Measurements from ENCODE around the gene PRR30.
A peak's percentile ranks its signal among the peaks of the same experiment; 100 is the strongest.

Gene PRR30

DNA sequence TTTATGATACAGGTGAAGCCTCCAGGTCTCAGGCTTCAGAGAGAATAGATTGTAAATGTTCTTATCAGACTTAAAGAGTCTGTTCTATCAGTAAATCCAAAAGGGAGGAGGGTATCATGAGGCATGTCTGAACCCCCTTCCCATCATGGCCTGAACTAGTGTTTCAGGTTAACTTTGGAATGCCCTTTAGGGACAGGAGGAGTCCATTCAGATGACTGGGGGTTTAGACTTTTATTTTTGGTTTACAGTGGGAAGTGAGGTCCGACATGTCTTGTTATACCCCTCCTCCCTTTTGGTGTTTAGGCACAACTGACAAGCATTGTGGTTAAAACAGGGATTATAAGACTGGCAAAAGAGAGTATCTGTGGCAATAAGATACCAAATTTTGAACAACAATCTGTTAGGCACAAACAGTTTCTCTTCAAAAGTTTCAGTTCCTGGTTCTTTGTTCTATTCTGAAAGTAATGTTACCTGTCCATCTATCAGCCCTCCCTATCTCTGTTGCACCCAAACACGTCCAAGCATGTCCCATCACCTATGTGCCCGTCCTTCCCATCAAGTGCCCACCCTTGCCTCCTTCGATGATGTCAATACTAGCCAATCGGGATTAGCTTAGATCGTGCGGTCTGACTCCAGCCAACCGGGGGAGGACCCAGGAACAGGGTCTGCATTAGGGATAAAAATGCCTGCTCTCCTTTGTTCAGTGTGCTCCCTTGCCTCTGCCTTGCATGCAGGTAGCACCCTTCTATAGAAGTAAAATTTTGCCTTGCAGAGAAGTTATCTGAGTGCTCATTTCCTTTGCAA is 26.0 kb upstream of the PRR30 start:
- ATAC-seq (replicated peaks) (peak; percentile 62 to 69), DNase-seq (no peak)
- H3K4me3 Mint-ChIP-seq: no peak overlapping the region
- H3K27me3 Mint-ChIP-seq: no peaks in the 10 kb centered on the region
- no peaks in the 10 kb centered on the region for H3K9me3 Mint-ChIP-seq
- peak overlapping the region; percentile 20 for H3K27ac Mint-ChIP-seq
- H3K4me1 Mint-ChIP-seq: peaks cover 11 to 31% of the 10 kb centered on the region in 2 donors
- H3K36me3 Mint-ChIP-seq: no peaks in the 10 kb centered on the region

DNA sequence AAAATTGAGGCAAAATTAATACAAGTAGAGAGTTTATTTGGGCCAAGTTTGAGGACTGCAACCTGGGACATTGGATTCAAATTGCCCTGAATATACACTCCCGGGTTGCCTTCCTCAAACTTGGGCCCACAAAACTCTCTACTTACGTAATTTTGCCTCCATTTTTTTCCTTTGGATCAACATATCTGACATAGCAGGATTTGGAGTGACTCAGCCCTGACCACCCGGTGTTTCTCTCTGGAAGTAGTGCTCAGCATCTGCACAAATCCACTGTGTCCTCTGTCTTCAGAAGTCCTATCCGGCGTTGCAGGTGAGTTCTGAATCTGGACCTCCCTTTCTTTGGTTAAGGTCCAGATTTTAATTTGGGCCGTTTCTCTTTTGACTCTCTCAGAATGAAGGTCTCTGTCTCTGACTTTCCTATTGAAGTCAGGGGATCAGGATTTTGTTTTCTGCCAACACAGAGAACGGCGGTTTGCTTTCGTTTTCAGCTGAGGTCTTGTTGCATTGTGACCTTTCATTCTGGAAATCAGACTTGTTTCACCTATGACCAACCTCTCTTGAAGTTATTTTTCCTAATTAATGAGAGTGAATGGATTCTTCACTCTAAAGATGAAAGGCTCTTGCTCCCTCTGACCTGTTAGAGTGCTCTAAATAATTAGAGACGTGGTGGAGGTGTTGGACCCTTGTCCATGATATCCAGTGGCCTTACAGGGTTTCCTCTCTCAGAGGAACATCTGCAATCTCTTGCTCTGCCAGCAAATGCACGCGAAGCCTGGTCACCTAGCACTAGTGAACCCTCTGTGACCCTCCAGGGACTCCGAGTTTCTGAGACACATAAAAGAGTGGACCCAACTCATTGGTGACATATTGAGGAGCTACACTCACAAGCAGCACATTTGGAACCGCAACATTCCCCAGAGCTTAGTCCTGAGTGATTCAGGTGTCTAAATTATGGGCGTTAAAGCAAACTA is 23.2 kb upstream of the PRR30 start:
- Mint-ChIP-seq H3K4me3 (no peak overlapping the region), H3K27ac (no peak overlapping the region), H3K36me3 (no peaks in the 10 kb centered on the region), H3K27me3 (peaks cover 4 to 9% of the 10 kb centered on the region in 2 donors), H3K4me1 (peaks cover 11 to 25% of the 10 kb centered on the region in 2 donors), H3K9me3 (no peaks in the 10 kb centered on the region)
- ATAC-seq (replicated peaks) (no peak), DNase-seq (no peak)

DNA sequence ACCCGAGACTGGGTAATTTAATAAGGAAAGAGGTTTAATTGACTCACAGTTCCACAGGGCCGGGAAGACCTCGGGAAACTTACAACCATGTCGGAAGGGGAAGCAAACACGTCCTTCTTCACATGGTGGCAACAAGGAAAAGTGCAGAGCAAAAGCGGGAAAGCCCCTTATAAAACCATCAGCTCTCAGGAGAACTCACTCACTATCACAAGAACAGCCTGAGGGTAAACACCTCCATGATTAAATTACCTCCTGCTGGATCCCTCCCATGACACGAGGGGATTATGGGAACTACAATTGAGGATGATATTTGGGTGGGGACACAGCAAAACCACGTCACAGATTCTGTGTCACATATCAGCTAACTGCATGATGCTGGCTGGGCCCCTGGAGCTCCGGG is 21.0 kb upstream of the PRR30 start:
- no peaks in the 10 kb centered on the region for H3K9me3 Mint-ChIP-seq

DNA sequence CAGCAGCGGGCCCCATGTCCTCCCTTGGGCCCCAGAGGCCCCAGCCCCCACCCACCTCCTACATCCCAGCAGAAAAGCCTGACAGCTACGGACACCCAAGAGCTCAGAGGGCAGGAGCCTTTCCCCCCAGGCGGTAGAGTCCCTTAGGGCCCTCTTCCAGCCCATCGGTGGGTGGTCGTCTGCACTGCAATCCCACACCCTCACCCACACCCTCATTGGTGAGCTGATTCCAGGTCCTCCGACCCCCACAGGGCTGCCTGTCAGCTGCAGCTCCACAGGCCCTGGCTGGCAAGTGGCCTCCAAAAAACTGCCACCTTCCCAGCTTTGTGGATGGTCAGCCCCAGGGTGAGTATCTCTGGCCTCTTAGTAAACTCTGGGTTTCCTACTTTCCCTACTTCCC is 20.1 kb upstream of the PRR30 start:
- Mint-ChIP-seq H3K4me3 (no peak overlapping the region), H3K27me3 (peaks cover 4 to 9% of the 10 kb centered on the region in 2 donors), H3K9me3 (no peaks in the 10 kb centered on the region), H3K36me3 (no peaks in the 10 kb centered on the region), H3K4me1 (peaks cover 2 to 11% of the 10 kb centered on the region in 2 donors), H3K27ac (no peak overlapping the region)
- DNase-seq: no peak
- ATAC-seq (replicated peaks): no peak

More for the DNA sequence above, 21.0 kb upstream of the PRR30 start:
- Mint-ChIP-seq H3K27me3 (peaks cover 4 to 9% of the 10 kb centered on the region in 2 donors), H3K4me3 (peak overlapping the region in 1 of 2 donors; percentile 21), H3K4me1 (peaks cover 8 to 21% of the 10 kb centered on the region in 2 donors), H3K27ac (no peak overlapping the region), H3K36me3 (no peaks in the 10 kb centered on the region)
- ATAC-seq (replicated peaks) (no peak), DNase-seq (no peak)

DNA sequence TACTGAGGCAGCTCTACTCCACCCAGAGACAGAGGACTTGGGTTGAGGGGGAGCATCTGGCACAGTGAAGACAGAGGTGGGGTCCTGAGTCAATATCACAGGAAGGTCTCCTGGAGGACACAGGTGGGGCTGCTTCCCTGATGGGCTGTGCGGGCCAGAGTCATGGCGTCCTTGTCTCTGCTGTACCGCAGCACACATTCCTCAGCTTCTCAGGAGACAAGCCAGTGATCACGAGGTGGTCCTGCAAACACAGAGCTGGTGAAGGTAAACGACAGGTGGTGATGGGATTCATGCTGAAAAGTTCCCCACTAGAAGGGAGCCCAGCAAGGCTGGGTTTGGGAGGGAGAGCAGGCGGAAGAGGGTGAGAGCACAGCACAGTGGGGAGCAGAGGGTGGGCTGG is 19.3 kb upstream of the PRR30 start:
- no peak for ATAC-seq (replicated peaks)
- no peak overlapping the region for H3K4me3 Mint-ChIP-seq
- no peak overlapping the region for H3K27ac Mint-ChIP-seq
- no peaks in the 10 kb centered on the region for H3K36me3 Mint-ChIP-seq
- no peak for DNase-seq
- peaks cover under 1 to 6% of the 10 kb centered on the region in 2 donors for H3K4me1 Mint-ChIP-seq
- peaks cover 4 to 9% of the 10 kb centered on the region in 2 donors for H3K27me3 Mint-ChIP-seq
- H3K9me3 Mint-ChIP-seq: no peaks in the 10 kb centered on the region

DNA sequence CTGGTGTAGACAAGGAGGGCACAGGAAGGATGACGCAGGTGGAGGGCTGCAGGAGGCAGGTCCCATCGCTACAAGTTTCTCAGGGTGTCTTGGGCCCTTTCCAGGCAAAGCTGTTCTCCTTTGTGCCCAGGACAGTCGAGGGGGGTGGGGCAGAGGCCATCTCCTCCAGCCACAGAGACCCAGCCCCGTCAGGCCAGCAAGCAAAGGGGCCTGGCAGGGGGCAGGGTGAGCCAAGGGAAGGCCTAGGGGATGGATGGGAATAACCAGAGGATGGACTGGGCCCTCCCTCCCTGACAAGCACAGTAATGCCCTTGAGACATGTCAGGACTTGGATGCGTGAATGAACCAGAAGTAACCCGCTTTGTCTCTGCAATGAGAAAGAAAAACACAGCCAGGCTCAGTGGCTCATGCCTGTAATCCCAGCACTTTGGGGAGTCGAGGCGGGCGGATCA is 15.9 kb upstream of the PRR30 start:
- Mint-ChIP-seq H3K4me3 (no peak overlapping the region), H3K9me3 (no peaks in the 10 kb centered on the region), H3K27ac (no peak overlapping the region), H3K27me3 (peaks cover 4 to 14% of the 10 kb centered on the region in 2 donors), H3K4me1 (peaks cover 7 to 9% of the 10 kb centered on the region in 2 donors), H3K36me3 (no peaks in the 10 kb centered on the region)
- DNase-seq: no peak
- ATAC-seq (replicated peaks): no peak

DNA sequence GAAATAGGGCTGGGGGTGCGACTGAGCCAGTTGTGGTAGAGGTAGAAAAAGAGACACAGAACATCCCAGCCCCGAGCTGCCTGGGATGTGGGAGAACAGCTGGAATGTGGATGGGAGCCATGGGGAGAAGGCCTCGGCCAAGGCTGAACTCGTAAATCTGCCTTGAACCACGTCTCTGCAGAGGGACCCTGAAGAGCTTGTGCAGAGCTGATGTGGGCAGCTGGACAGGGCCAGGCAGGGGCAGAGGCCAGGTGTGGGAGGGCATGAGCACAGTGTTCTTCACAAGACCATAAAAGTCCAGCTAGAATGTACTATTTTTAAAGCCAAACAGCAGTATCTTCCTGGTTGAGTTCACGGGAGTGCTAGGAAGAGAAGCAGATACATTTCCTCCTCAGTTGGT is 15.3 kb upstream of the PRR30 start:
- Mint-ChIP-seq H3K27me3 (peaks cover 4 to 14% of the 10 kb centered on the region in 2 donors), H3K27ac (no peak overlapping the region), H3K36me3 (no peaks in the 10 kb centered on the region), H3K4me1 (peaks cover 7 to 9% of the 10 kb centered on the region in 2 donors), H3K9me3 (no peaks in the 10 kb centered on the region), H3K4me3 (no peak overlapping the region)
- DNase-seq (no peak), ATAC-seq (replicated peaks) (no peak)

DNA sequence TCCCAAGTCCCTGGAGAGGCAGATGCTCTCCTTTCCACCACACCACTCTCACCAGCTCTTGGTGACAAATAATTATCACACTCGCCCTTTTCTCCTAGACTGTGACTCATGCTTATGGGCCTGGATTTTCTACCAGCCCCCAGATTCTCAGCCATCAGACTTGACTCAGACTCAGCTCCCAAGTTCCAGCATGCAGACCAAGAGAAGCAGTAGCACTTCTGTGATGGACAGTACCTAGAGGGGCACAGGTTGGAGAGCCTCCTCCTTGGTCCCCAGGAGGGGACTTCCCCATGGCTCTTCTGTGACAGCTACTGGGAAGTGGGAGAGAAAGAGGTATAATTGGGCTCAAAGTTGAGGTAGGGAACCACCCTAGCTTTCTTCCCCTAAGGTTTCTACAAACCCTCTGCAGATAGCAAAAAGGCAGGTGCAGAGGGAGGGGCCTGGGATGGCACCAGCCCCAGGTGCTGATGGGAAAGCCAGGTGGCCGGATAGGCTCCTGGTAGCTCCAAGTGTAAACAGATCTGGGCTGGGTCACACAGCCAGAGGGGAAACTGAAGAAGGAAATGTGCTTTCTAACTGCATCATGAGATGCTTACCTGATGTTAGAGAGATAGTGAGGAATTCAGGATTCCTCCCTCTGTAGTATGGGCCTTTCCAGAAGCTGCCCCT is 13.7 kb upstream of the PRR30 start:
- H3K27me3 Mint-ChIP-seq: peaks cover 6 to 9% of the 10 kb centered on the region in 2 donors
- H3K27ac Mint-ChIP-seq: no peak overlapping the region

DNA sequence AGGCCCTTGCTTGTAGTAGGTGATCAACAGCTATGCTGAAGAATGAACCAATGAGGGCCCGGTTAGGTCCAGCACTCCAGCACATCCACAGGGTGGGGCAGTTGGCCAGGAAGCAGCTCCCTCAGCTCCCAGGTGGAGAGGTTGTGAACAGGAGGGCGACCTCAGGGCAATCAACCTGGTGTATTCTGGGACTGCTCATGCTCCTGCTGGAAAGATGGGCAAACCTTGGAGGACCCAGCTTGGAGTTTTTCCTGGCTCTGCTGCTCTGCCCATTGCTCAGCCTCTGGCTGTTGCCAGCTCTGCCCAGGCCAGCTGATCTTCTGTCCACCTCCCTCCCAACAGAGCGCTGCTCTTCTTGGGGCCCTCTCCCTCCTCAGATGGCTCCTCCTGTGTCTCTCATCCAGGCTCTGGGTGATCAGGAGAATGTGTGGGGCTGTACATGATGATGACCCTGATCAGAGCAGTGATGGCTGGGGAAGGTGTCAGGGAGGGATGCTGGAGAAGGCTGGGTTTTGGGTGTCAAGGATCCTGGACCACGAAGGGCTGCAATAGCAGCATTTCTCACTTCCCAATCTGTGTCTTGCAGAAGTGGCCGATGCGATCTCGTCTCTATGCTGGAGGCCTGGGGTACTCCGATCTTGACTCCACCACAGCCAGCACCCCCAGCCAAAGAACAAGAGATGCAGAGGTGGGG is 13.0 kb upstream of the PRR30 start:
- Mint-ChIP-seq H3K9me3 (no peaks in the 10 kb centered on the region), H3K27ac (no peak overlapping the region), H3K4me3 (no peak overlapping the region), H3K36me3 (no peaks in the 10 kb centered on the region), H3K27me3 (peaks cover 8 to 13% of the 10 kb centered on the region in 2 donors), H3K4me1 (peaks cover 7 to 9% of the 10 kb centered on the region in 2 donors)
- peak in 1 of 2 donors; percentile 5 for ATAC-seq (replicated peaks)
- no peak for DNase-seq

More for the DNA sequence above, 13.7 kb upstream of the PRR30 start:
- H3K4me1 Mint-ChIP-seq: peaks cover 7 to 9% of the 10 kb centered on the region in 2 donors
- DNase-seq: no peak
- no peak overlapping the region for H3K4me3 Mint-ChIP-seq
- H3K9me3 Mint-ChIP-seq: no peaks in the 10 kb centered on the region
- no peaks in the 10 kb centered on the region for H3K36me3 Mint-ChIP-seq
- ATAC-seq (replicated peaks): peak; percentile 38 to 64

DNA sequence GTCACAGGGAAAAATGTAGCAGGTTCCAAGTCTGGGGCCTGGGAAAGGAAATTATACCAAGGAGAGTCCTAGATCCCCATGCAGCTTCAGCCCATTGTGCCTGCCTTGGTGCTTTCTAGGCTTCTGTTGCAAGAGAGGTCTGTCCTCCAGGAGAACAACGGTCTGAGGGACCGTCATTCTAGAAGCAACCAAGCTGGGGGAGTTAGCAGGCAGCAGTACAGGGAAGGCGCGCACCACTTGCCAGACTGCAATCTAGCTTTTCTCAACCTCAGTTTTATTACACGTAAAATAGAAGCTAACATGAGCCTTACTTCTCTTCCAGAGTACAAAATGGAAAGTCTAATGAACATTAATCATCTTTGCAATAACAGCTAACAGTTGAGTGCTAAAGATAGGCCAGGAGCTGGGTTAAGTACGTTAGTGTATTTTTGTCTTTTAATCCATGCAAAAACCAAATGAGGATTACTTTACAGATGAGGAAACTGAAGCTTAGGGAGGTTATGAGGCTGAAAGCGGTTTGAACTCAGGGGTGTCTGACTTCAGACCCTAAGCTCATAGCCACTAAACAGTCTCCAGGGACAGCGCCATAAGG is 11.5 kb upstream of the PRR30 start:
- no peaks in the 10 kb centered on the region for H3K36me3 Mint-ChIP-seq
- DNase-seq (no peak), ATAC-seq (replicated peaks) (no peak)
- H3K27ac Mint-ChIP-seq: no peak overlapping the region
- no peaks in the 10 kb centered on the region for H3K9me3 Mint-ChIP-seq
- peaks cover 8 to 13% of the 10 kb centered on the region in 2 donors for H3K27me3 Mint-ChIP-seq
- H3K4me3 Mint-ChIP-seq: no peak overlapping the region
- H3K4me1 Mint-ChIP-seq: peaks cover 7 to 9% of the 10 kb centered on the region in 2 donors

DNA sequence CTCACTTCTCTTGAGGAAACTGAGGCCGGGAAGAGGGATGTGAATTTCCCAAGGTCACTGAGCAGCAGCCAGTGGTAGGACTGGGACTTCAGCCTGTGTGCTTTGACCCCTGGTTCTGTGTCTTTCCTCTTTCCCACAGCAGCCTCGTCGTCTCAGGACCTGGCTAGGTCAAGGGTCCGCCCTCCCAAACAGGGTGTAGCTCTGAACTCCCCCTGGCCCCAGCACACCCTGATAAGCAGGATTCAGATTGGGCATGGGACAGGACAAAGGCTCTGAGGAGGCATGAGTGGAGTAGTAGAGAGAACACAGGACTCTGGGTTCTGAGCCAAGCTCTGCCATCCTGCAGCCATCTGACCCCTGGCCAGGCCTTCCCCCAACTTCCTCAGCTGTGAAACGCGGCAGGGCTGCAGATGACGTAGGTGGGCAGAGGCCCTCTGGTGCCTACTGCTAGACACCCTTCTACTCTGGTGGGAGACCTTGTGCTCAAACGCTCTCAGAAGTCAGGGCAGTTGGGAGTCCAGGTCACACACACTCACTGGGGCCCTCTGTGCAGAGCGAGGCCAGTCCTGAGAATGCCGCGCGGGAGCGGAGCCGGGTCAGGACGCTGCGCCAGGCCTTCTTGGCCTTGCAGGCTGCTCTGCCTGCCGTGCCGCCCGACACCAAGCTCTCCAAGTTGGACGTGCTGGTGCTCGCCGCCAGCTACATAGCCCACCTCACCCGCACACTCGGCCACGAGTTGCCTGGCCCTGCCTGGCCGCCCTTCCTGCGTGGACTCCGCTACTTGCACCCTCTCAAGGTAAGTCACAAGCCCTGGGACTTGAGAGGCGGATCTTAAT is 10.6 kb upstream of the PRR30 start:
- Mint-ChIP-seq H3K36me3 (no peaks in the 10 kb centered on the region), H3K27ac (no peak overlapping the region), H3K27me3 (peaks cover 12 to 15% of the 10 kb centered on the region in 2 donors), H3K4me3 (no peak overlapping the region), H3K4me1 (peaks cover 7 to 9% of the 10 kb centered on the region in 2 donors), H3K9me3 (no peaks in the 10 kb centered on the region)
- DNase-seq (no peak), ATAC-seq (replicated peaks) (no peak)

DNA sequence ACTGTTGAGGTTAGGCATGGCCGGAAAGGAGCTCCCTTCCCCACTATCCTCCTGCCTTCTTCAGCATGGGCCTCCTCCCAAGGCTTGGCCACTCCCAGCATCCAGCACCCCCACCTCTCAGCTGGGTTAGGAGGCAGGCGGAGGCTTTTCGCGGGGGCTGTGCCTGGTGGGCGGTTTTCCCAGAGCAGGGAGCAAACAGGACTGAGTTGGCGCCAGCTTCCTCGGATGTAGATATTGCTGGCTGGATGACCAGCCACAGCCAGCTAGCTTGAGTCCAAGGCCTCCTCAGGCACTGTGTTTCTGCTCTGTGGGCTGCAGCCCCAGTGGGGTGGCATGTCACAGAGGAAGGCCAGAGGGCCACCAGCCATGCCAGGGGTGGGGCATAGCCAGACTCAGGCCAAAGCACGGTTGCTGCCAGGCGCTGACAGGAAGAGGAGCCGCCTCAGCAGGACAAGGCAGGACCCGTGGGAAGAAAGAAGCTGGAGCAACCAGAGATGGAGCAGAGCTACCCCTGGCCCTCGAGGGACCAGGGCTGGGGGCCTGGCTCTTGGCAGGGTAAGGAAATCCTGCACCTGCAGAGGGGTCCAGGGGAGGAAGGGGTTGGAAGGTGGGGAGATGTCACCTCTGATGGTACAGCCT is 9.7 kb upstream of the PRR30 start, which contains the start of gene TCF23:
Gene TCF23 (plus strand): TSS at position 204 of the 639 bp plus-strand sequence. CDS start 130 bp downstream, at position 334.
- Mint-ChIP-seq H3K4me1 (peaks cover 7 to 9% of the 10 kb centered on the region in 2 donors), H3K9me3 (no peaks in the 10 kb centered on the region), H3K27me3 (peaks cover 12 to 24% of the 10 kb centered on the region in 2 donors), H3K36me3 (no peaks in the 10 kb centered on the region), H3K4me3 (no peak within 1 kb of the TSS), H3K27ac (peak within 1 kb of the TSS; percentile 73)
- no peak for DNase-seq
- ATAC-seq (replicated peaks): no peak

Data from stimulated activated naive B cell treated with anti-CD40 and anti-IgM and Interleukin-4, amounts not matched to agents 10 μg/mL and 1 μg/mL and 100 μg/mL, for 72 hours (primary cell).